Measurements from ENCODE around the gene CC2D1A.

Gene CC2D1A

DNA sequence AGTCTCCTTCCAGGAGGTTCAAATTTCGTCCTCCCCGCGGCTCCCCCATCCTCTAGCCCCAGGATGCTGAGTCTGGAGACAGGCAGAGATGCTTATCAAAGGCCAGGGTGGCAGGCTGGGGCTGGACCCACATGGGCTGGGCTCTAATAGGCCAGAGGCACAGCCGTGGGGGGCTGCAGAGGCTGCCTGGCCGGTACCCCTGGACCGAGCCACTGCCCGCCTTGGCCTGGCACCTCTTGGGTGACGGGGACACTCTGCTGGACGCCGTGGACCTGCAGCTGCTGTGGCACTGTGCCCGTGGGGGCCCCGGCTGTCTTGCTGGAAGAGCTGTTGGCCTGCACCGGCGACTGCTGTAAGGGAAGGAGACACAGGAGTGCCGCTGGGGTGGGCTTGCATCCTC is 74.3 kb downstream of the CC2D1A start:
- DNase-seq (ENCODE audit: low read depth) = no peak

All from stimulated activated CD8-positive, alpha-beta memory T cell treated with anti-CD3 and anti-CD28 coated beads, Interleukin-12 subunit alpha, Interleukin-12 subunit beta, amount 100 ng/mL, for 4 hours (primary cell).